Activated CD4-positive, alpha-beta T cell treated with anti-CD3 and anti-CD28 coated beads, Interleukin-2, Interleukin-6, amounts not matched to agents 100 ng/mL and 50 ng/mL, durations not matched to agents 16 hours and 8 hours (primary cell): ENCODE data around the gene CYS1.
"Not testable (repeated sequence)": the region's sequence is repeated elsewhere in the genome, so short reads cannot be mapped to it uniquely, and the experiment has no call there.

Experiments
- DNase-seq: peaks from one replicate; pipeline ENCODE4 v3.0.0-alpha.2; 2020

CYS1 gene

GRCh38 chr2:10028988-10029874 is 51.0 kb downstream of the CYS1 start:
- peak; percentile 18 for DNase-seq

GRCh38 chr2:10028407-10028987 is 51.7 kb downstream of the CYS1 start:
- DNase-seq = no peak

GRCh38 chr2:10027660-10028330 is 52.4 kb downstream of the CYS1 start:
- DNase-seq = no peak

GRCh38 chr2:10026940-10027569 is 53.2 kb downstream of the CYS1 start:
- no peak for DNase-seq

GRCh38 chr2:10022966-10023662 is 57.1 kb downstream of the CYS1 start:
- no peak for DNase-seq

- DNase-seq = no peak
These were observed 57.8 kb downstream of the CYS1 start for GRCh38 chr2:10022445-10022844.

- no peak for DNase-seq
These were observed 58.2 kb downstream of the CYS1 start for GRCh38 chr2:10022041-10022421.

- DNase-seq = no peak
These were observed 60.4 kb downstream of the CYS1 start for GRCh38 chr2:10019602-10020400.

GRCh38 chr2:10019174-10019573 is 61.0 kb downstream of the CYS1 start:
- DNase-seq = no peak

GRCh38 chr2:10017313-10017941 is 62.8 kb downstream of the CYS1 start:
- DNase-seq = no peak

- no peak for DNase-seq
These were observed 63.4 kb downstream of the CYS1 start for GRCh38 chr2:10016802-10017258.

- no peak for DNase-seq
These were observed 64.0 kb downstream of the CYS1 start for GRCh38 chr2:10016001-10016801.

- not testable (repeated sequence) for DNase-seq
These were observed 64.7 kb downstream of the CYS1 start for GRCh38 chr2:10015376-10015989.

- no peak for DNase-seq
These were observed 65.6 kb downstream of the CYS1 start for GRCh38 chr2:10014418-10015190.

GRCh38 chr2:10013651-10014417 is 66.4 kb downstream of the CYS1 start:
- DNase-seq = not testable (repeated sequence)

- DNase-seq = no peak
These were observed 67.2 kb downstream of the CYS1 start for GRCh38 chr2:10012963-10013461.

GRCh38 chr2:10012366-10012962 is 67.7 kb downstream of the CYS1 start:
- DNase-seq = not testable (repeated sequence)
